GM12875 (cell line): ENCODE data around the gene CNTN5.

Source experiments
- H3K4me3 ChIP-seq: one replicate; pipeline ENCODE4 v1.5.1; 2011; ENCODE audit warnings: low read depth, low read length, control low read depth
- TF ChIP-seq, protein P1 (sequence below): IDR thresholded peaks from 2 replicates; pipeline ENCODE4 v1.5.1; 2011; ENCODE audit warnings: low read depth, mild to moderate bottlenecking, control low read depth, inconsistent platforms, low read length, moderate library complexity, borderline replicate concordance; ENCODE audit not compliant: insufficient read depth

CNTN5 gene

DNA sequence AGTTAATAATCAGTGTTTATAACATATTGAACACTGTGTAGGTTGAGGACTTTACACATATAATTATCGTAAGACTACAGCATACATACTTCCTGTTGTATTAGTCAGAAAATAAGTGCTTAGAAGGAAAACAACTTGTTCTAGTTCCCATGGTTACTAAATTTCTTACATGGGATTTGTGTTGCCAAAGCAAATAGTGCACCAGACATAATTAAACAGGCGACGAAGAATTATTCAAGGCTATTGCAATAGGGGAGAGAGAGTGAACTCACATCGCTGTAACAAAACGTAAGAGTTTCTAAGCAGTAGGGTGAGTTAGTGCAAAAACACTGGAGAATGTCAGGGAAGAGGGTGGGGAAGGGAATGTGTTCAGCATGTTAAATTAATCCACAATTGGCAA is 347.8 kb downstream of the CNTN5 start:
- TF ChIP-seq, protein P1, sequence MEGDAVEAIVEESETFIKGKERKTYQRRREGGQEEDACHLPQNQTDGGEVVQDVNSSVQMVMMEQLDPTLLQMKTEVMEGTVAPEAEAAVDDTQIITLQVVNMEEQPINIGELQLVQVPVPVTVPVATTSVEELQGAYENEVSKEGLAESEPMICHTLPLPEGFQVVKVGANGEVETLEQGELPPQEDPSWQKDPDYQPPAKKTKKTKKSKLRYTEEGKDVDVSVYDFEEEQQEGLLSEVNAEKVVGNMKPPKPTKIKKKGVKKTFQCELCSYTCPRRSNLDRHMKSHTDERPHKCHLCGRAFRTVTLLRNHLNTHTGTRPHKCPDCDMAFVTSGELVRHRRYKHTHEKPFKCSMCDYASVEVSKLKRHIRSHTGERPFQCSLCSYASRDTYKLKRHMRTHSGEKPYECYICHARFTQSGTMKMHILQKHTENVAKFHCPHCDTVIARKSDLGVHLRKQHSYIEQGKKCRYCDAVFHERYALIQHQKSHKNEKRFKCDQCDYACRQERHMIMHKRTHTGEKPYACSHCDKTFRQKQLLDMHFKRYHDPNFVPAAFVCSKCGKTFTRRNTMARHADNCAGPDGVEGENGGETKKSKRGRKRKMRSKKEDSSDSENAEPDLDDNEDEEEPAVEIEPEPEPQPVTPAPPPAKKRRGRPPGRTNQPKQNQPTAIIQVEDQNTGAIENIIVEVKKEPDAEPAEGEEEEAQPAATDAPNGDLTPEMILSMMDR = no peak
- no peak overlapping the region for H3K4me3 ChIP-seq

DNA sequence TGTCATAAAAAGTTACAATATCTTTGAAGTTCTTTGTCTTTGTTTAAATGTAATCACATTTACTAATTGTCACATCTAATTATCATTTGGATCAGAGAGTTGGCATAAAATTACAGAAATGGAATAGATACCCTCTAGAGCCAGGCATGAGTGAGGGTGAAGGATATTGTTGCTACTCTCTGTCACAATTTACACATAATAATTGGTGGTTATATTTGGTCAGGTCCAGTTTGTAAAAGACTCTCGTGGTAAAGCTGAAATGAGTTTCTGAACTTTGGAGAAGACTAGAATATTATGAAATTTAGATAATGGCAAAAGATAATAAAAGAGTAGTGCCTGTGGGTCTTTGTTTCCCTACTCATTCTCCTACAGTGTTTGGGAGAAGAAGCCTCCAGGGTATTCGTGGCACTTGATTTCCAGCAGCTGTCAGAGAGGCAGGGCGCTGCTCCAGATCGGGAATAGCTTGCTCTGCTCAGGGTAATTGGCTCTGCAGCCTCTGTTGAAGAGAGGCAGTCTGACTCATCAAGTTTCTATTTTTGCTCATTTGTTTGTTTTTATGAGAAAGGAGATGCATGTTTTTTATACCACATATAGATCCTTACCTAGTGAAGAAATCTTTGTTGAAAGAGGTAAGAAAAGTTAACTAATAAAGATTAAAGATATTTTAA is 349.9 kb downstream of the CNTN5 start:
- TF ChIP-seq, protein P1 = no peak
- no peak overlapping the region for H3K4me3 ChIP-seq

DNA sequence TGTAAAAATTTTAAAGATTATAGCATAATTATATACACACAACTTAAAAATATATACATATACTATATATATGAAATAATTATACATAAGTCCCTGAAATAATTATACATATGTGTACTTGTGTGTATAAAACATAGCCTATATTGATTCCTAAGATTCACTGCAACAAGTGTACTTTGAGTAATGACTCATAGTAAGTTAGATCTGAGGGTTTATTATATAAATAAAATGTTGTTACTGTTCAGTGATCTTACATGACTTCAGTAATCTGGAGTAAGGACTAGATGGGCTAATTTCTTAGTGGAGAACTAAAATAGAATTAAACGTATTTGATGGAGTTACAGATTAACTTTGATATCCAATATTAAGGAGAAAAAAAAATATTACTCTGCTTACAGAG is 350.5 kb downstream of the CNTN5 start:
- no peak overlapping the region for H3K4me3 ChIP-seq
- TF ChIP-seq, protein P1 = no peak

DNA sequence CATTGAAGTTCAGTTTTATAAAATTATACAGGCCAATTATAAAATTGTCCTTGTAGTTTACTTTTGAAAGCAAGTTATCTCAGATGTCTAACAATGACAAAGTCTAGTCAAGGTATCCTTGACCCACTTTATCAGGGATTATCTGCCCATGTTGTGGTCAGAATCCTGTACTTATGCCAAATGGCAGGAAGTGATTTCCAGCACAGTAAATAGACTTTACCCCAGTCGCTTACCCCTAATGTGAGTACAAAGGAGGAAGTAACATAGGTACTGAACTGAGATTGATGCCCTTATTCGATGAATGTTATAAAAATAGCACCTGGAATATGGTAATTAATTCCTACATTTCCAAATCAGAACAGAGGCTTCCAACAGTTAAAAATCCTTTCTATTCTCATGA is 355.7 kb downstream of the CNTN5 start:
- H3K4me3 ChIP-seq = no peak overlapping the region

DNA sequence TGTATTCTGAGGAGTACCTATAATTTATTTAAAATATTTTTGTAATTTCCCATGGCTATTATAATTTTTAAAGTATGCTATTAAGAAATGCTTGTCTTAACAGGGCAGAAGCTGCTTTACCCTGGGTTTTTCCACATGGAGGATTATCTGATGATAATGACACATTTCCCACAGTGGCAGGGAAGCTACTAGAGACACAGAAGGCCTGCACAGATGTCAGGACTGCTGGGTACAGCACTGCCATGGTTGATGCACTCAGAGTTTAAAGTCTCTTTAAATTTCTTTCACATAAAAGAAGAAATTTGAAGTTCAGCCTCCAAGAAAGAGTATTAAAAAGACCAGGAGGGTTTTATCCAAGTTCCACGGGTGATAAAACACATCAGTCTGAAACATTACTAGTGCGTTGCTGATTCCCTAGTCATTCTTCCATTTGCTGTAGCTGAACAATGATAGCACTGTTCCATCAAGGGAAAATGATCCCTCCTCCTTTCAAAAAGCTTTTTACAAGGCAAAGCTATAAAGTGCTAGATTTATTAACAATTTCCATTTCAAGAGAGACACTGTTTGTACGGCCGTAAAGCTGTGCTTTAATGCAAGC is 363.0 kb downstream of the CNTN5 start:
- H3K4me3 ChIP-seq = no peak overlapping the region
- TF ChIP-seq, protein P1 = no peak

More for the DNA sequence above, 355.7 kb downstream of the CNTN5 start:
- TF ChIP-seq, protein P1 = no peak

DNA sequence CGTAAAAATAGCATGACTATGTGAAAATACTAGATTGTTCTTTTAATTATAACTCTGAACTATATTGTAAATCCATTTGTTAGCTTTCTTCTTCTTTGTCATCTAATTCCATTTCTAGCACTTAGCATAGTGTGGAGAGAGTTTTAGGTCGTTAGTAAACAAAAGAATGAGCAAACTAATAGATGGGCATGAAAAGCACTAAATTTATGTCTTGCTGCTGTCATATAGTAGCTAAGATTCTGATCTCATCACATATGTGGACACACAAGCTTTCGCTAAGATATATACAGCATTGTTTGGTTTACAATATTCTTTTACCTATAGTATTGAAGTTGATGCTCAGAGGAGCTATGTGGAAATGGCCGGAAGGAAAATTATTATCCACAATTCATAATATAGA is 370.5 kb downstream of the CNTN5 start:
- no peak overlapping the region for H3K4me3 ChIP-seq
- TF ChIP-seq, protein P1 = no peak

DNA sequence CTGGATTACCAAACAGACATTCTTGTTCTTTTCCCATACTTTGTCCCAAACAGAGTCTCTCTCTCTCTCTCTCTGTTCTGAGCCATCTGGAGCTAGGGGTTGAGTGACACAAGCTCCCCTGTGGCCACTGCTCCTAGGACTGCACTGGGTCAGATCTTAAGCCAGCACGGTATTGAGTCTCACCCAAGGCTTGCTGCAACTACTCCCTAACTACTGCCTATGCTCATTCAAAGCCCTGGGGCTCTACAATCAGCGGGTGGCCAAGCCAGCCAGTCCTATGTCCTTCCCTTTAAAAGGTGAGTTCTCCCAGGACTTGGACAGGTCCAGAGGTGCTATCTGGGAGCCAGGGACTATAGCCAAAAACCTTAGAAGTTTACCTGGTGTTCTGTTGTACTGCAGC is 385.6 kb downstream of the CNTN5 start:
- TF ChIP-seq, protein P1 = no peak
- no peak overlapping the region for H3K4me3 ChIP-seq
